GM23338 (cell line): ENCODE data around the gene TCP11L1.

Experiments used
- CTCF ChIP-seq, 2 experiments: fragments of 200-600 bp in 1 of 2; sonication (generic) in 1 of 2; conservative IDR thresholded peaks; 2 replicates each; pipeline versions ENCODE4 v1.5.1 to v1.6.1; 2016 to 2017; ENCODE audit warnings: antibody characterized with exemption in 2 of 2, low read depth in 2 of 2, mild to moderate bottlenecking in 2 of 2, moderate library complexity in 1 of 2
- EZH2phosphoT487 ChIP-seq: fragments of 200-600 bp; sonication (generic); IDR thresholded peaks from one replicate; pipeline ENCODE4 v1.8.1; 2018; ENCODE audit warnings: antibody characterized with exemption; ENCODE audit not compliant: unreplicated experiment
- POLR2AphosphoS5 ChIP-seq: IDR thresholded peaks from 2 replicates; pipeline ENCODE4 v1.6.1; 2016; ENCODE audit warnings: antibody characterized with exemption, low read depth

DNA sequence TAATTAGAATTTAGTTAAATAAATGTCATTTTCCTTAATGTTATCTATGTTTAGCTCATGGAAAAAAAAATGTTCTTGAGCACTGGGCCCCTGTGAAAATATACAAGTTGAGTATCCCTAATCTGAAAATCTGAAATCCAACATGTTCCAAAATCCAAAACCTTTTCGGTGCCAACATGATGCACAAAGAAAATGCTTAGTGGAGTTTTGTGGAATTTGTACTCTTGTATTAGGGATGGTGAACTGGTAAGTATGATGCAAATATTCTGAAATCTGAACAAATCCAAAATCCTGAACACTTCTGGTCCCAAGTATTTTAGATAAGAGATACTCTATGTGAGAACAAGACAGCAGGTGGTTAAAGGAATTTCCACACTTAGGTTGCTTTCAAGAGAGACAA, 44.5 kb downstream of the TCP11L1 start:
- TF ChIP-seq EZH2phosphoT487, result no peak
- no peak for TF ChIP-seq POLR2AphosphoS5
- TF ChIP-seq CTCF (conservative IDR thresholded peaks at IDR 0.05; ENCODE audit: low read depth in 2 of 2), result no peak
